LNCaP clone FGC (cell line): Measurements from ENCODE around the gene RXRA.

Experiments
- DNase-seq: peaks from one replicate; pipeline ENCODE4 v3.0.0-alpha.2; 2011; ENCODE audit warnings: low read depth
- H3K4me3 ChIP-seq: 2 replicates; pipeline ENCODE4 v1.5.1; 2011; ENCODE audit warnings: mild to moderate bottlenecking, low read depth, low read length, control low read depth
- CTCF ChIP-seq: IDR thresholded peaks from 2 replicates; pipeline ENCODE4 v1.5.1; 2012; ENCODE audit warnings: mild to moderate bottlenecking; ENCODE audit not compliant: control insufficient read depth, insufficient read depth; ENCODE audit errors: extremely low read depth

RXRA gene

DNA sequence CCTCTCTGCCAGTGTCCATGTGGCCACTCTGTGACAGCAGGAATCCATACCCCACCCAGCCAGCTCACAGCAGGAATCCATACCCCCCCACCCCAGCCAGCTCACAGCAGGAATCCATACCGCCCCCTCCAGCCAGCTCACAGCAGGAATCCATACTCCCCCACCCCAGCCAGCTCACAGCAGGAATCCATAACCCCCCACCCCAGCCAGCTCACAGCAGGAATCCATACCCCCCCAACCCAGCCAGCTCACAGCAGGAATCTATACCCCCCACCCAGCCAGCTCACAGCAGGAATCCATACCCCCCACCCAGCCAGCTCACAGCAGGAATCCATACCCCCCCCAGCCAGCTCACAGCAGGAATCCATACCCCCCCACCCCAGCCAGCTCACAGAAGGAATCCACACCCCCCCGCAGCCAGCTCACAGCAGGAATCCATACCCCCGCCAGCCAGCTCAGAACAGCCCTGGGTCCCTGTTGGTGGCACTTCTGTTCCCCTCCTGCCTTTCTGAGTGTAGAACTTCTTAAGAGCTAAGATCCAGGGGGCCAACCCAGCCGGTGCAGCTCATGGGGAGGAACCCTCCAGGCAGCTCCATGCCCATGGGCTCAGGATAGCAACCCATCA is 8.4 kb upstream of the RXRA start:
- no peak for DNase-seq
- no peak overlapping the region for H3K4me3 ChIP-seq

DNA sequence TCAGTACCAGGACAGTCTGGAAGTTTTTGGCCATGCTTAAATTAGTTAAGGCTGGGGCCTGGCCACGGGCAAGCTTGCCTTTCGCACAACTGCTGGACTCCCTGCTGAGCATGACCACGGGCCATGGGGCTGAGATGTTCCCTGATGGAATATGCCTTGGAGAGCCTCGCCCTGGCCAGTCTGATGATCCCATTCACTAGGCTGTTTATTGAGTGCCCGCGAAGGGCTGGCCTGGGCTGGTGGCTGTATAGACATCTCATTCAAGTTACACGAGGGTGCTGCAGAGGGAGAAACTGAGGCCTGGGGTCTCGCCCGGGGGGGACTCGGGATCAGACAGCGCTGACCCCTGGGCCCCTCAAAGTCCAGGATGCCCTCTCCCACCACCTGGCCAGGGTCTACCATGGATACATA is 7.8 kb upstream of the RXRA start:
- DNase-seq: no peak
- H3K4me3 ChIP-seq: no peak overlapping the region
- no peak for TF ChIP-seq CTCF

More for the DNA sequence above, 8.4 kb upstream of the RXRA start:
- TF ChIP-seq CTCF: no peak

- TF ChIP-seq CTCF: no peak
- DNase-seq: no peak
- H3K4me3 ChIP-seq: no peak overlapping the region
Measured at GRCh38 chr9:134318941-134319305, 7.3 kb upstream of the RXRA start.

DNA sequence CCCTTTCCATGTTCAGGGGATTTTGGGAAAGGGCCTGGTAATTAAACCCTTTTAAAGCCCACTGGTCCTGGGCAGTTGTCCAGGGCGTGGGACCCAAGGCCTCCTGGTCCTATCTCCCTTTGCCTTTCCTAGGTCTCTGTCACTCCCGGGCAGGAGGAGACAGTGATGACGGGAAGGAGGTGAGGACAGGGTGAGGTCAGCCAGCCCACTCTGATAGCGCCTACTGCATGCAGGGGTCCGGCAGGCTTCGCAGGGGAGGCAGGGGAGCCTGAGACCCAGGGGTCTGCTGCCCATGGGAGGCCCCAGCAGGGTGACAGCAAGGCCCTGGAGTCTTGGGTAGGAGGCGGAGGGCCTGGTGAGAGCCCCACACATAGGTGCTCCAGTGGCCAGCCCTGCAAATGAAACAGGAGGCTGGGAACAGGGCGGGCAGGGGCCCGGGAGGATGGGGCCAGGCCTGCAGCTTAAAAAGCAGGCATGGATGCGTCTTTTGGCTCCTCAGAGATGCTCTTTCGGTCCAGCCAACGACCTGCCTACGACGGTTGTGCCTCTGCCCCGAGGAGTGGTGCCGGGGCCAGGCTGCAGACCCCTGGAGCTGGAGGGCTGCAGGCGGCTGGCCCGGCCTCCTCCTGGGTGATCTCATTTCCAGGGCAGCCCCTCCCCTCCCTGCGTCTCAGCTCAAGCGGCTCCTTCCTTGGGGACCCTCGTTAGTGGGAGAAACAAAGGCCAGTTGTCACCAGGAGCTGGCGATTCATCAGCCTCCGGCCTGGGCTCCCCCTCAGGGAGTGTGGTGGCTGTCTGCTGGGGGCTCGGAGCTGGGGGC is 6.7 kb upstream of the RXRA start:
- no peak for TF ChIP-seq CTCF
- no peak for DNase-seq
- H3K4me3 ChIP-seq: no peak overlapping the region

DNA sequence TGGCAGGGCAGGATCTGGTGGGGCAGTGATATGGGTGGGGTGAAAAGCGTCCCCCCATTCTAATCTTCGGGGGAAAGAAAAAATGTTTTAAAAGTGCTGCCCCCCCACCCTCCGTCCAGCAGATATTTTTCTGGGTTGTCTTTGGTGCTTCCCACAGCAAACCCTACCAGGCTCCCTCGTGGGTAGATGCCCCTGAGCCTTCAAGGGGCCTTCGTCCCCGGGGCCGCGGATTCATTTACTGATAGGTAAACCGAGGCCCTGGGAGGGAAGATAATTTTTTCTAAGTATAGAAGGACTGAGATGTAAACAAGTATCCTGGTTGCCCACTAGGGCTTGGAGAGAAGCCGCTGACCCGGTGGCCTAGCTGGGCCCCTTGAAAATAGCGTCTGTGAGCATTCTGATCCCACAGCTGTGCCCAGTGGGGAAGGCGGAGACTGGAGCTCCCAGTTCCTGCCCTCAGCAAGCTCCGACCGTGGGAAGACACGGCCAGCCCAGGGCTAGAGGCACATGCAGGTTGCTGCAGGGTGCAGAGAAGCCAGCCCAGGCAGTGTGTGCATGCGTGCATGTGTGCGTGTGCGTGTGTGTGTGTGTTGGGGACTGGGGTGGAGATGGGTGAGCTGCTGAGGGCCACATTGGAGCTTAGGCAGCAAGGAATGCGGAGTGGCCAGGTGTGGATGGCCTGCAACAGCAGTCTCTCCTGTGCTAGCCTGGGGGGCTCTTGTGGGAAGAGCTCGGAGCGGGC is 6.0 kb upstream of the RXRA start:
- H3K4me3 ChIP-seq: no peak overlapping the region
- no peak for DNase-seq
- TF ChIP-seq CTCF: no peak

DNA sequence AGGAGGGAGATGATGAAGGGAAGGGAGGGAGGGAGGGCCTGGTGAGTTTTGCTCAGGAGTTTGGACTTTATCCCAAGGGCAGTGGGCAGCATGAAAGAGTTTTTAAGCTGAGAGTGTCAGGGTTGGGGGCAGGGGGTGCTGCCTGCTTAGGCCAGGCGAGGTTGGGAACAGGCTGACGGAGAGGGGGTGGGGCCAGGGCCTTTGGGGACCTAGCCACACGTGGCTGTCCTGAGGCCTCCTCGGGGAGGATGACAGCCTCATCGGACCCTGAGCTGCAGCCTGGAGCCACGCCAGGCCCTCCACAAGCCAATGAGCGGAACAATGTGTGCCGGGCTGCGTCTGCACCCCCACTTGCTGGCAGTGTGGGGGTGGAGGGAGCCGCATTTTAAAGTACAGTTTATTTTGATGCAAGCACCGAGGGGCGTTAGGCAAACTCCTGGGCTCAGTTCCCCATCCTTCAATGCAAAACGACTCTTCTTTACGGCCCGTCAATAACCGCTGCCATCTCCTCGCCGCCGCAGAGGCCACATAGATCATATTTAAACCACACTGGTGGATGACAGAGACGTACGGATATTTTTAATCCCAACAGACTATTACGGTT is 5.3 kb upstream of the RXRA start:
- DNase-seq: no peak
- no peak overlapping the region for H3K4me3 ChIP-seq
- no peak for TF ChIP-seq CTCF
